PFSK-1 (cell line): ENCODE measurements around the gene DDX10.

Experiments used
- POLR2AphosphoS5 ChIP-seq: IDR thresholded peaks from 2 replicates; pipeline ENCODE4 v1.6.1; 2012; ENCODE audit warnings: low read depth, mild to moderate bottlenecking, control low read depth, low read length, moderate library complexity
- TAF1 ChIP-seq: IDR thresholded peaks from 2 replicates; pipeline ENCODE4 v1.6.1; 2012; ENCODE audit warnings: low read length, control low read depth, borderline replicate concordance; ENCODE audit not compliant: insufficient read depth
- TF ChIP-seq, protein P1 (sequence below), 2 experiments: IDR thresholded peaks; 2 replicates each; pipeline versions ENCODE4 v1.6.1 to v1.8.0; 2011 to 2012; ENCODE audit warnings: low read depth in 2 of 2, low read length in 2 of 2, control low read depth in 1 of 2, inconsistent platforms in 1 of 2, mild to moderate bottlenecking in 1 of 2, moderate library complexity in 1 of 2; ENCODE audit not compliant: insufficient read depth in 1 of 2

DNA sequence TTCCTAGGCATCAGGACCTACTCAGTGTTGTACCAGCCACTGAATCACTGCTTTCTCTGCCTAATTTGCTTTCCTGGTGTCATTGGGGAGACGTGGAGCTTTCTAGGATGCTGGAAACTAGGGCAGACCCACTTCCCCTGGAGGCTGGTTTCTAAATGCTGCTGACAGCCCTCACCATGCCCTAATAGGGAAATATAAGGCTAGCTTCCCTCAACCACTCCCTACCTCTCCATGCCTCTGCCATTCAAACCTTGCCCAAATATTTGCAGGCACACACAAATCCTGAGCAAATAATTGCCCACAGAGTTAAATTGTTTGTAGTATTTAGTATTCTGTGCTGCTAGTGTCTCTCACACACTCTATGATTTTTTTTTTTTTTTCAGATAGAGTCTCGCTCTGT, 310.2 kb downstream of the DDX10 start:
- TF ChIP-seq POLR2AphosphoS5 (no peak), TAF1 (no peak)
- TF ChIP-seq, protein P1, sequence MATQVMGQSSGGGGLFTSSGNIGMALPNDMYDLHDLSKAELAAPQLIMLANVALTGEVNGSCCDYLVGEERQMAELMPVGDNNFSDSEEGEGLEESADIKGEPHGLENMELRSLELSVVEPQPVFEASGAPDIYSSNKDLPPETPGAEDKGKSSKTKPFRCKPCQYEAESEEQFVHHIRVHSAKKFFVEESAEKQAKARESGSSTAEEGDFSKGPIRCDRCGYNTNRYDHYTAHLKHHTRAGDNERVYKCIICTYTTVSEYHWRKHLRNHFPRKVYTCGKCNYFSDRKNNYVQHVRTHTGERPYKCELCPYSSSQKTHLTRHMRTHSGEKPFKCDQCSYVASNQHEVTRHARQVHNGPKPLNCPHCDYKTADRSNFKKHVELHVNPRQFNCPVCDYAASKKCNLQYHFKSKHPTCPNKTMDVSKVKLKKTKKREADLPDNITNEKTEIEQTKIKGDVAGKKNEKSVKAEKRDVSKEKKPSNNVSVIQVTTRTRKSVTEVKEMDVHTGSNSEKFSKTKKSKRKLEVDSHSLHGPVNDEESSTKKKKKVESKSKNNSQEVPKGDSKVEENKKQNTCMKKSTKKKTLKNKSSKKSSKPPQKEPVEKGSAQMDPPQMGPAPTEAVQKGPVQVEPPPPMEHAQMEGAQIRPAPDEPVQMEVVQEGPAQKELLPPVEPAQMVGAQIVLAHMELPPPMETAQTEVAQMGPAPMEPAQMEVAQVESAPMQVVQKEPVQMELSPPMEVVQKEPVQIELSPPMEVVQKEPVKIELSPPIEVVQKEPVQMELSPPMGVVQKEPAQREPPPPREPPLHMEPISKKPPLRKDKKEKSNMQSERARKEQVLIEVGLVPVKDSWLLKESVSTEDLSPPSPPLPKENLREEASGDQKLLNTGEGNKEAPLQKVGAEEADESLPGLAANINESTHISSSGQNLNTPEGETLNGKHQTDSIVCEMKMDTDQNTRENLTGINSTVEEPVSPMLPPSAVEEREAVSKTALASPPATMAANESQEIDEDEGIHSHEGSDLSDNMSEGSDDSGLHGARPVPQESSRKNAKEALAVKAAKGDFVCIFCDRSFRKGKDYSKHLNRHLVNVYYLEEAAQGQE (IDR thresholded peaks at IDR 0.05; ENCODE audit: insufficient read depth in 1 of 2, low read depth in 2 of 2, low read length in 2 of 2), result no peak
